Tibial nerve (tissue), 3 donors: ENCODE measurements around the gene PUSL1.

Experiments
- POLR2A ChIP-seq, 2 donors: fragments of 450-650 bp; IDR thresholded peaks; one replicate each; pipeline ENCODE4 v1.6.1; 2017; ENCODE audit warnings: antibody characterized with exemption in 2 of 2, mild to moderate bottlenecking in 2 of 2, moderate library complexity in 2 of 2
- TF ChIP-seq, protein P1 (sequence below), 5 experiments: fragments of 200-600 bp in 3 of 5; fragments of 450-650 bp in 2 of 5; sonication (generic) in 3 of 5; IDR thresholded peaks; one replicate each; pipeline ENCODE4 v1.5.1; 2016 to 2019; ENCODE audit warnings: antibody characterized with exemption in 5 of 5, mild to moderate bottlenecking in 3 of 5, moderate library complexity in 2 of 5

DNA sequence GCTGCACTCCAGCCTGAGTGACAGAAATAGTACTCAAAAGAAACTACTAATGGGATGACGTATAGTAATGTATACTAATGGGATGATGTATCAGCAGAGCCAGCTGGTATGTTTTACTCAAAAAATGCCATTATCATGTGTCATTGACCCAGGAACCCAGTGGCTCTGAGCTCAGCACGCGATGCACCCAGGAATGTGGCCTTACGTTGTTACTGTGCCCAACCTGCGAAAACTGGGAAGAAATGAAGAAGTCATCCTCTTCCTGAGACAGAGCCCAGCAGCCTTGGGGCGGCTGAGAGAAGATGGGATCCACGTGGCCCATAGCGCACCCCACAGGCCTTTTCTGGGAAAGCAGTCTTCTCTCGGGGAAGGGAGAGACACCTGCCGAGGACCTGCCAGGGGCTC is 43.5 kb upstream of the PUSL1 start:
- TF ChIP-seq, protein P1, sequence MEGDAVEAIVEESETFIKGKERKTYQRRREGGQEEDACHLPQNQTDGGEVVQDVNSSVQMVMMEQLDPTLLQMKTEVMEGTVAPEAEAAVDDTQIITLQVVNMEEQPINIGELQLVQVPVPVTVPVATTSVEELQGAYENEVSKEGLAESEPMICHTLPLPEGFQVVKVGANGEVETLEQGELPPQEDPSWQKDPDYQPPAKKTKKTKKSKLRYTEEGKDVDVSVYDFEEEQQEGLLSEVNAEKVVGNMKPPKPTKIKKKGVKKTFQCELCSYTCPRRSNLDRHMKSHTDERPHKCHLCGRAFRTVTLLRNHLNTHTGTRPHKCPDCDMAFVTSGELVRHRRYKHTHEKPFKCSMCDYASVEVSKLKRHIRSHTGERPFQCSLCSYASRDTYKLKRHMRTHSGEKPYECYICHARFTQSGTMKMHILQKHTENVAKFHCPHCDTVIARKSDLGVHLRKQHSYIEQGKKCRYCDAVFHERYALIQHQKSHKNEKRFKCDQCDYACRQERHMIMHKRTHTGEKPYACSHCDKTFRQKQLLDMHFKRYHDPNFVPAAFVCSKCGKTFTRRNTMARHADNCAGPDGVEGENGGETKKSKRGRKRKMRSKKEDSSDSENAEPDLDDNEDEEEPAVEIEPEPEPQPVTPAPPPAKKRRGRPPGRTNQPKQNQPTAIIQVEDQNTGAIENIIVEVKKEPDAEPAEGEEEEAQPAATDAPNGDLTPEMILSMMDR (IDR thresholded peaks at IDR 0.05) = no peak
- TF ChIP-seq POLR2A (IDR thresholded peaks at IDR 0.05) = no peak
